ENCODE data around the gene SPNS3.

DNA sequence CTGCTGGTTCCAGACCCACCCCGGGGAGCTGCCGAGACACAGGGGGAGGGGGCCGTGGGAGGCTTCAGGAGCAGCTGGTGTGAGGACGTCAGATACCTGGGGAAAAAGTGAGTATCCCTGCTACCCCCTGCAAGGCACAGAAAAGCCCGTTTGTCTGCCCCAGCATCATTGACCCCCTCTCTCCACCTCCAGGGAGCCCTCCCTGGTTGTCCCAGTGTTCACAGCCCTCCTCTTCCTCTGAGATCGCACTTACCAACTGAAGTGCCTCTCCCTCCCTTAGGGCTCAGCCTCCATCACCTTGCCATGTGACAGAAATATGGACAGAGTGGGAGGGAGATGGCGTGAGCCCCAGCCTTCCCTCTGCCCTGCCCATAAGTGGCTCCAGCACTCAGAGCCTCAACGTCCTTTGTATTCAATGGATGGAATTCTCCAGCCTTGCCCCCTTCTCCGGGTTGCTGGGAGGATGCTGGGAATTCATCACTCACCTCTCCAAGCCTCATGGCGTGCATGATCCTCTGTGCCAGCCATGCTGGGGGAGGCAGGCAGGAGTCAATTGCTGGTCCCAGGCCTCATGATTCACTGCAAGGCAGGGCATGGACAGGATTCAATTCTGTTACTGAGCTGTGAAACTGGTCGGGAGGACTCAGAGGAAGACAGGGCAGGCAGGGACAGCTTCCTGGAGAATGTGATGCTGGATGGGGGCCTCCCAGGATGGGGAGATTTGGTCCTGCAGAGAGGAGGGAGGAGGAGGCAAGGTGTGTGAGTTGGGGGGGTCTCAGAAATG lies 14.6 kb downstream of the SPNS3 start:
- TF ChIP-seq, protein P1, sequence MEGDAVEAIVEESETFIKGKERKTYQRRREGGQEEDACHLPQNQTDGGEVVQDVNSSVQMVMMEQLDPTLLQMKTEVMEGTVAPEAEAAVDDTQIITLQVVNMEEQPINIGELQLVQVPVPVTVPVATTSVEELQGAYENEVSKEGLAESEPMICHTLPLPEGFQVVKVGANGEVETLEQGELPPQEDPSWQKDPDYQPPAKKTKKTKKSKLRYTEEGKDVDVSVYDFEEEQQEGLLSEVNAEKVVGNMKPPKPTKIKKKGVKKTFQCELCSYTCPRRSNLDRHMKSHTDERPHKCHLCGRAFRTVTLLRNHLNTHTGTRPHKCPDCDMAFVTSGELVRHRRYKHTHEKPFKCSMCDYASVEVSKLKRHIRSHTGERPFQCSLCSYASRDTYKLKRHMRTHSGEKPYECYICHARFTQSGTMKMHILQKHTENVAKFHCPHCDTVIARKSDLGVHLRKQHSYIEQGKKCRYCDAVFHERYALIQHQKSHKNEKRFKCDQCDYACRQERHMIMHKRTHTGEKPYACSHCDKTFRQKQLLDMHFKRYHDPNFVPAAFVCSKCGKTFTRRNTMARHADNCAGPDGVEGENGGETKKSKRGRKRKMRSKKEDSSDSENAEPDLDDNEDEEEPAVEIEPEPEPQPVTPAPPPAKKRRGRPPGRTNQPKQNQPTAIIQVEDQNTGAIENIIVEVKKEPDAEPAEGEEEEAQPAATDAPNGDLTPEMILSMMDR (optimal IDR thresholded peaks at IDR 0.05 in 1 of 3, IDR thresholded peaks at IDR 0.05 in 1 of 3, conservative IDR thresholded peaks at IDR 0.05 in 1 of 3; ENCODE audit: extremely low read depth in 1 of 3, insufficient read depth in 2 of 3, low read length in 3 of 3), result no peak
- TF ChIP-seq EZH2 (IDR thresholded peaks at IDR 0.05; ENCODE audit: low read length), result no peak
